Caco-2 (cell line): ENCODE data around the gene TNFSF11. TPM values are rescaled to one million over a fixed set of nuclear protein-coding genes. Genes with fewer than 3 reads are reported as not detected.
"Not testable (repeated sequence)": the region's sequence is repeated elsewhere in the genome, so short reads cannot be mapped to it uniquely, and the experiment has no call there.

Experiments
- BruUV-seq: library from RNA; stranded (reverse); fragments of 400-500 nt; replicated peaks from 2 replicates; lab custom pipeline; 2021; lab: Mats Ljungman, UMichigan
- CTCF ChIA-PET: fragments of 300-600 bp; sonication (Branson Sonifier 250); formaldehyde crosslinking; loops from one replicate; lab custom pipeline; 2022; ENCODE audit warnings: antibody characterized with exemption; lab: Charles Lee
- POLR2A ChIA-PET: fragments of 300-600 bp; sonication (Branson Sonifier 250); formaldehyde crosslinking; loops from one replicate; lab custom pipeline; 2022; ENCODE audit warnings: antibody characterized with exemption; lab: Charles Lee
- DNase-seq, 2 experiments: peaks; one replicate each; pipeline versions ENCODE4 v3.0.0 to v3.0.0-alpha.2; 2020 to 2022
- H3K27me3 ChIP-seq: replicated peaks from 2 replicates; pipeline ENCODE4 v1.6.0; 2011; ENCODE audit warnings: low read length; ENCODE audit not compliant: control insufficient read depth, insufficient read depth
- H3K36me3 ChIP-seq: 2 replicates; pipeline ENCODE4 v1.5.1; 2011; ENCODE audit warnings: low read length; ENCODE audit not compliant: control insufficient read depth, insufficient read depth
- H3K4me1 ChIP-seq: fragments of 250-450 bp; sonication (Bioruptor Pico); 2 replicates; pipeline ENCODE4 v1.5.1; 2020; ENCODE audit warnings: mild to moderate bottlenecking
- H3K4me3 ChIP-seq: 2 replicates; pipeline ENCODE4 v1.5.1; 2011; ENCODE audit warnings: low read depth, mild to moderate bottlenecking, control low read depth, low read length
- H3K9me3 ChIP-seq: fragments of 250-450 bp; sonication (Bioruptor Pico); 2 replicates; pipeline ENCODE4 v1.5.1; 2020; ENCODE audit warnings: mild to moderate bottlenecking, moderate library complexity
- H3K27ac Mint-ChIP-seq: one replicate; pipeline ENCODE4 v1.8.0; 2022; ENCODE audit warnings: mixed read lengths; ENCODE audit not compliant: unreplicated experiment
- H3K27me3 Mint-ChIP-seq: one replicate; pipeline ENCODE4 v1.8.0; 2022; ENCODE audit warnings: mixed read lengths; ENCODE audit not compliant: insufficient read depth, unreplicated experiment
- H3K36me3 Mint-ChIP-seq: one replicate; pipeline ENCODE4 v1.8.0; 2022; ENCODE audit warnings: mild to moderate bottlenecking, mixed read lengths; ENCODE audit not compliant: insufficient read depth, unreplicated experiment
- H3K4me1 Mint-ChIP-seq: one replicate; pipeline ENCODE4 v1.8.0; 2022; ENCODE audit warnings: low read depth, mixed read lengths; ENCODE audit not compliant: unreplicated experiment
- H3K4me3 Mint-ChIP-seq: one replicate; pipeline ENCODE4 v1.8.0; 2022; ENCODE audit warnings: mild to moderate bottlenecking, moderate library complexity, mixed read lengths; ENCODE audit not compliant: unreplicated experiment
- H3K9me3 Mint-ChIP-seq: one replicate; pipeline ENCODE4 v1.8.0; 2022; ENCODE audit warnings: mixed read lengths; ENCODE audit not compliant: unreplicated experiment
- intact Hi-C: fragments of 100-400 bp; cut with micrococcal nuclease; formaldehyde crosslinking; loops from one replicate; pipeline ENCODE4 v1.10.0; 2022; ENCODE audit not compliant: unreplicated experiment
- total RNA-seq: library from RNA; stranded (reverse); gene quantifications from 2 replicates; pipeline ENCODE4 v1.2.3, GENCODE V29; 2022
- TF ChIP-seq, protein P1 (sequence below), 2 experiments: fragments of 200-600 bp in 1 of 2; IDR thresholded peaks; 1 replicate in 1 of 2; 2 replicates in 1 of 2; pipeline versions ENCODE4 v1.5.1 to v1.8.0; 2011 to 2022; ENCODE audit warnings: antibody characterized with exemption in 1 of 2, control low read depth in 1 of 2, inconsistent platforms in 1 of 2, low read depth in 1 of 2, low read length in 1 of 2, mild to moderate bottlenecking in 1 of 2, moderate library complexity in 1 of 2; ENCODE audit not compliant: insufficient read depth in 1 of 2, severe bottlenecking in 1 of 2, unreplicated experiment in 1 of 2

The TNFSF11 gene
- total RNA-seq, 1 experiment from 2014 or later: not detected

DNA sequence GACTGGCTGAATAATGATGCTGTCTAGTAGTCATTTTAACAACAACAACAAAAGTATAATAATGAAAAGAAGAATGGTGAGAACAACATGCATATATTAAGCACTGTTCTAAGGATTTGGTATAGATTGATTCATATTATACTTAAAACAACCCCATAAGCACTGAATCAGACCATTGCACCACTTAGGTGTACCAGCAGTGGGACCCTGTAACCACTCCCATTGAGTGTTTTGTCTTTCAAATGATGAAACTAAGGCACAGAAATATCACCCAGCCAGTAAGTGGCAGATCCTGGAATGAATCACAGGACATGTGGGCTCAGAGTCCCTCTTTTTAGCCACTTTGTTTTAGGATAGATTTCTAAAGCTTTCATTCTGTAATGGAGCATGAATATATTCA lies 14.9 kb upstream of the TNFSF11 start:
- Mint-ChIP-seq H3K27ac (no peak overlapping the region), H3K9me3 (peaks cover 21% of the 10 kb centered on the region), H3K36me3 (no peaks in the 10 kb centered on the region), H3K4me3 (no peak overlapping the region), H3K27me3 (peaks cover 2% of the 10 kb centered on the region), H3K4me1 (no peaks in the 10 kb centered on the region)
- peaks cover 12% of the 10 kb centered on the region for H3K9me3 ChIP-seq
- ChIA-PET CTCF (no interaction called here), POLR2A (no interaction called here)
- TF ChIP-seq, protein P1, sequence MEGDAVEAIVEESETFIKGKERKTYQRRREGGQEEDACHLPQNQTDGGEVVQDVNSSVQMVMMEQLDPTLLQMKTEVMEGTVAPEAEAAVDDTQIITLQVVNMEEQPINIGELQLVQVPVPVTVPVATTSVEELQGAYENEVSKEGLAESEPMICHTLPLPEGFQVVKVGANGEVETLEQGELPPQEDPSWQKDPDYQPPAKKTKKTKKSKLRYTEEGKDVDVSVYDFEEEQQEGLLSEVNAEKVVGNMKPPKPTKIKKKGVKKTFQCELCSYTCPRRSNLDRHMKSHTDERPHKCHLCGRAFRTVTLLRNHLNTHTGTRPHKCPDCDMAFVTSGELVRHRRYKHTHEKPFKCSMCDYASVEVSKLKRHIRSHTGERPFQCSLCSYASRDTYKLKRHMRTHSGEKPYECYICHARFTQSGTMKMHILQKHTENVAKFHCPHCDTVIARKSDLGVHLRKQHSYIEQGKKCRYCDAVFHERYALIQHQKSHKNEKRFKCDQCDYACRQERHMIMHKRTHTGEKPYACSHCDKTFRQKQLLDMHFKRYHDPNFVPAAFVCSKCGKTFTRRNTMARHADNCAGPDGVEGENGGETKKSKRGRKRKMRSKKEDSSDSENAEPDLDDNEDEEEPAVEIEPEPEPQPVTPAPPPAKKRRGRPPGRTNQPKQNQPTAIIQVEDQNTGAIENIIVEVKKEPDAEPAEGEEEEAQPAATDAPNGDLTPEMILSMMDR (IDR thresholded peaks at IDR 0.05; ENCODE audit: insufficient read depth in 1 of 2, low read depth in 1 of 2, low read length in 1 of 2, severe bottlenecking in 1 of 2, unreplicated experiment in 1 of 2): no peak
- no peak for DNase-seq
- H3K36me3 ChIP-seq: no peaks in the 10 kb centered on the region
- intact Hi-C loops: no loop called here
- no TSS peak for BruUV-seq
- H3K27me3 ChIP-seq: no peaks in the 10 kb centered on the region
- H3K4me3 ChIP-seq: no peak overlapping the region
- no peaks in the 10 kb centered on the region for H3K4me1 ChIP-seq

- CTCF ChIA-PET: interaction anchor here (1.1 kb wide), 1 partner anchor 205 kb away, joined by 3 read pairs; no protein-coding TSS in a partner anchor
- POLR2A ChIA-PET, H3K4me1 Mint-ChIP-seq, DNase-seq, H3K4me1 ChIP-seq, H3K4me3 Mint-ChIP-seq, intact Hi-C loops, H3K36me3 Mint-ChIP-seq, H3K36me3 ChIP-seq, H3K27me3 ChIP-seq, H3K27ac Mint-ChIP-seq, H3K4me3 ChIP-seq, H3K27me3 Mint-ChIP-seq, BruUV-seq: not testable (repeated sequence)
- H3K9me3 ChIP-seq: peaks cover 14% of the 10 kb centered on the region
- peaks cover 21% of the 10 kb centered on the region for H3K9me3 Mint-ChIP-seq
Observed at GRCh38 chr13:42559573-42560218, 14.3 kb upstream of the TNFSF11 start.

GRCh38 chr13:42560320-42560719 lies 13.6 kb upstream of the TNFSF11 start:
- H3K4me3 ChIP-seq, H3K36me3 ChIP-seq, H3K27ac Mint-ChIP-seq, H3K27me3 Mint-ChIP-seq, H3K36me3 Mint-ChIP-seq, H3K4me1 Mint-ChIP-seq, DNase-seq, H3K27me3 ChIP-seq, BruUV-seq, POLR2A ChIA-PET, intact Hi-C loops, H3K4me3 Mint-ChIP-seq, H3K4me1 ChIP-seq: not testable (repeated sequence)
- peaks cover 21% of the 10 kb centered on the region for H3K9me3 Mint-ChIP-seq
- CTCF ChIA-PET: interaction anchor here (1.1 kb wide), 1 partner anchor 205 kb away, joined by 3 read pairs; no protein-coding TSS in a partner anchor
- H3K9me3 ChIP-seq: peaks cover 14% of the 10 kb centered on the region

GRCh38 chr13:42561752-42562467 lies 12.0 kb upstream of the TNFSF11 start:
- ChIA-PET CTCF (no interaction called here), POLR2A (no interaction called here)
- no peak overlapping the region for H3K4me3 ChIP-seq
- no peaks in the 10 kb centered on the region for H3K36me3 Mint-ChIP-seq
- no peak overlapping the region for H3K4me3 Mint-ChIP-seq
- H3K4me1 ChIP-seq: no peaks in the 10 kb centered on the region
- no TSS peak for BruUV-seq
- DNase-seq: no peak
- H3K27me3 Mint-ChIP-seq: no peaks in the 10 kb centered on the region
- TF ChIP-seq, protein P1 (IDR thresholded peaks at IDR 0.05; ENCODE audit: insufficient read depth in 1 of 2, low read depth in 1 of 2, low read length in 1 of 2, severe bottlenecking in 1 of 2, unreplicated experiment in 1 of 2): no peak
- intact Hi-C loops: no loop called here
- H3K27me3 ChIP-seq: no peaks in the 10 kb centered on the region
- H3K27ac Mint-ChIP-seq: no peak overlapping the region
- no peaks in the 10 kb centered on the region for H3K36me3 ChIP-seq
- peaks cover 21% of the 10 kb centered on the region for H3K9me3 Mint-ChIP-seq
- H3K9me3 ChIP-seq: peaks cover 14% of the 10 kb centered on the region
- H3K4me1 Mint-ChIP-seq: no peaks in the 10 kb centered on the region
